NCI-H748 treated with DMSO at 0.1 percent for 48 hours (cell line): ENCODE data around the gene SOCS7.

Experiments used
- DNase-seq: peaks from one replicate; lab custom pipeline; 2025; lab: John Stamatoyannopoulos, UW

SOCS7 gene

DNA sequence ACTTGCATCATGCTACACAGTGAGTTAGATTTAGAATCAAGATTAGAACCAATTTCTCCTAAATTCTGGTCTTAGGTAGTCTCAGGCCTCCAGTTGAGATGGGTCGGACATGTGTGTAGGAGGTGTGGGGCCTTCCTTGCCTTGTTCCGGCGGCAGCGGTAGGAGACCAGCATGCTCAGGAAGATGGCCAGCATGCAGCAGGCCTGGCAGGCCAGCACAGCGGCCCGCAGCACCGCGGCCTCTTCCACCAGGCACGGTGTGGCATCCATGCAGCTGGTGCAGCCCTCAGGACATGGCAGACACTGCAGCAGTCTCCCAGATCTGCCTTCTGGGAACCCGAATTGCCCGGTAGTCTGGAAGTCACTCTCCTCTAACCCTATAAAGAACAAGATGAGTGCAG lies 14.8 kb upstream of the SOCS7 start:
- no peak for DNase-seq

DNA sequence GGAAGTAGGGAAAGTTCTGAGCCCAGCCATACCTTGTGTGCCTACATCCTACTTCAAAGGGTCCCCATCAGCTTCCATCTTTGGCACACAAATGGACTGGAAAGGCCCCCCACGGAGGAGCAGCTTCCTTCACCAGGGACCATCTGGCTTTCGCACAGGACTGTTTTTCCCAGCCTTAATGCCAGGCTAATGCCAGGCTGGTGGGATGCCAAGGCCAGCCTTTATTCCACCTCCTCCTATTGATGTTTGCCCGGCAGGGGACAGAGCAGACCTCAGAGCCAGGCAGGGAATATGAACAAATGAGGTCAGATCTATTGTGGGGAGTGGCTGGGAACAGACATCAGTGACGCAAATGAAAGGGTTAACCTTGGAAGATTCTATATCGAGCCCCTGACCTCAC lies 13.6 kb upstream of the SOCS7 start:
- DNase-seq, result no peak

- DNase-seq, result no peak
These were observed 13.1 kb upstream of the SOCS7 start for GRCh38 chr17:38338535-38338934.

GRCh38 chr17:38339891-38340290 lies 11.8 kb upstream of the SOCS7 start:
- DNase-seq, result no peak

DNA sequence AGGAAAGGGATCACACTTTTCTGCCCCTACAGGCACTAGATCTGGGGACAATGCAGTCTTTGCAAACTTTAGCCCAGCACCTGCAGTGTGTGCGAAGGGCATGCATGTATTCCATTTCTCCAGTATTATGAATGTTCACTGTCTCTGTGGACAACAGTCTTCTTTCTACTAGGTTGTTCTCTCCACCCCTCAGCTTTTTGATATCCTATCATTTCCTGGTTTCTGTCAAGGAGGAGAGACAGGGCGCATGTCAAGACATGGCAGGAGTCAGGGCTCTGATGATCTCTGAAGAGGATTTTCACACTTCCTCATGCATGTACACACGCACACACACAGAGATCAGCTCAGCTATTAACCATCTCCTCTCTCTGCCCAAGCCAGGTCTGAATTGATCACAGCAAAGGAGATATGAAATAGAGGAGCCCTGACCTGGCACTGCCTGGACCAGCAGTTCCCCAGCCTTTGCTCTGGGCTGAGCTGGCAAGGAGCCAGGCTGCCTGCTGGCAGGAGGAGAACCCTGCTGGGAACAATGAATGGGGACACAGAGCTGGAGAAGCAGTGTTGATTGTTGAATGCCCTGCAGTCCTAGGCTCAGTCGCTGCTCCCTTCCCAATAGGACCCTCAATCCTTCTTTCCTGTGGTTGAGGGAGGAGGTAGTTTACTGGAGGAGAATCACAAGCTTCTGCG lies 10.5 kb upstream of the SOCS7 start:
- DNase-seq, result peak; percentile 46

- no peak for DNase-seq
These were observed 8.6 kb upstream of the SOCS7 start for GRCh38 chr17:38342886-38343607.

DNA sequence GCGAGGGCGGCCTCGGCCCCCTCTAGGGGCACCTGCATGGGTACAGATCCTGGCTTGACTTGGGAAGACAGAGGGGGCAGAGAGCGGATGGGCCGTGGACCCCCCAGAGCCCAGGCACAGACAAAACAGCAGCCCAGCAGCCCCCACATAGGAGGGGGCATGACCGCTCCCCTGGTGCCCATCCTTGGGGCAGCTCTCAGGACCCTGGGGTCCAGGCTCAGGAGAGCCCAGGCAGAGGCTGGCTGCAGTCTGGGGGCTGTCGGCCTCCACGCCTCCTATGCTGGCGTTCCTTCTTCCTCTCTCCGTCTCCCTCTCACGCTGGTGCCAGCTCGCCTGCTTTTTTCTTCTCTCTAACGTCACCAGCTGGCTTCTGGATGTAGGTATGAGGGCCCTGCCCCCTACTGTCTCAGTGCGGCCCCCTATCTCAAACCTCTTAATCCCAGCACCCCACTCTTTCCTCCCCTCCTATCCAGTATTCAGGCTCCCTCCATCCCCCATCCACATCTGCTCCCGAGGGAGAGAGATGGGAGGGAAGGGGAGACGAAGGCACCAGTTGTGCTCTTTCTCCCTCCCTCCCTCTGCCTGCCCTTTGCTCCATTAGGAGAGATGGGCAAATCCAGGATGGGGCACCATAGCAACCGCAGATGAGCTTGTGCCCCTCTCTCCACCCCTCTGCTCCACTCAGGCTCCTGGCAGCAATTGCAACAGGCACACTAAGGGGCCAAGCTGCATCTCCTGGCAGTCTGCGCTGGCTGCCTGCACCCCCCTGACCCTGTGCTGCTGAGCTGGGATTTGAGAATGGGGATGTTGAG lies 7.8 kb upstream of the SOCS7 start, which contains the start of gene GPR179:
Gene GPR179, minus strand, starts transcription at position 349 of the 812 bp plus-strand sequence. Its CDS starts 167 bp downstream, at position 182.
- DNase-seq, result no peak

- DNase-seq, result no peak
These were observed 7.3 kb upstream of the SOCS7 start for GRCh38 chr17:38344420-38344745.

DNA sequence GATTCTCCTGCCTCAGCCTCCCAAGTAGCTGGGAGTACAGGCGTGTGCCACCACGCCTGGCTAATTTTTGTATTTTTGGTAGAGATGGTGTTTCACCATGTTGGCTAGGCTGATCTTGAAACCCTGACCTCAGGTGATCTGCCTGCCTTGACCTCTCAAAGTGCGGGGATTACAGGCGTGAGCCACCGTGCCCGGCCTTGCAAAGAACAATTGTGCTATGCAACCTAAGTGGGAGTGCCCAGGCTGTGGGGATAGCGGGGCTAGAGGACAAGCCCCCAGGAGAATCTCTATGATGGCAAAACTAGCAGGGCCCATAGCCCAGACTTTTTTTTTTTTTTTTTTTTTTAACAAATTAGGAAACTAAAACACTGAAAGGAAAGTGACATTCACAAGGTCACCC lies 5.9 kb upstream of the SOCS7 start:
- no peak for DNase-seq

DNA sequence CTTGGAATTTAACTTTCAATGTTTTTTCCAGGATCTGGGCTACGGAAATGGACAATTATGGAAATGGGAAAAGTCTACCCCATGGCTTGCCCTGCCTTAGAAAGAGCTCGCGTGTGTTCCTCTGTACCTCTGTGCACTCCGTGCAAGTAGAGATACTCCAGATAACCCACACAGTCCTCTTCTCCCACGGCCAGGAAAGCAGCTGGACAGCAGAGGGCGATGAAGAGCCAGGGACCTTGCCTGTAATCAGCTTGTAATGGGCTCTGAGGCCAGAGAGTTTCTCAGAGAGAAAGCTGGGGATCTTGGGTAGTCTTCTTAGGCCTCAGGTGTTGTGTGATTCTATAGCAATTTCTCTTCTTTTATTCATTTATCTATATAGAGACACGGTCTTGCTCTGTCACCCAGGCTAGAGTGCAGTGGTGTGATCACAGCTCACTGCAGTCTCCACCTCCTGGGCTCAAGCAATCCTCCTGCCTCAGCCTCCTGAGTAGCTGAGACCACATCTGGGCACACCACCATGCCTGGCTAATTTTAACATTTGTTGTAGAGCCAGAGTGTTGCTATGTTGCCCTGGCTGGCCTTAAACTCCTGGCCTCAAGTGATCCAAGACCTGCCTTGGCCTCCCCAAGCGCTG lies 2.4 kb upstream of the SOCS7 start:
- peak; percentile 66 for DNase-seq

DNA sequence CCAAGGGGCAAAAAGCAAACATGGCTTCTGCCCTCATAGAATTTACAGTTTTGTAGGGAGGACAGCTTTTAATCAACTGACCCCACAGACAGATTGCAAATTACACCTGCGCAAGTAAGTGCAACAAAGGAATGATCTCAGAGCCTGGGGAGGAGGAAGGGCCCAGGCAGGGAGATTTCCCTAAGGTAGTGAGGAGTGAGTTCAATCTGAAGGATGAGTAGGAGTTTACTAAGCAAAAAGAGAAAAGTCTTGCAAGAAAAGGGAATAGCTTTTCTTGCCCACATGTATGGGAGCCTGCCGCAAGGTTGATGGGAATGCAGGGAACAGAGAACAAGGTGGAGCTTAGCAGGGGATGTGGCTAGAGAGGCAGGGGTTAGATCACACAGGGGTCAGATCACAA lies 1.6 kb upstream of the SOCS7 start:
- DNase-seq, result no peak

- DNase-seq, result no peak
These were observed 821 bp downstream of the SOCS7 start for GRCh38 chr17:38352245-38353085.

DNA sequence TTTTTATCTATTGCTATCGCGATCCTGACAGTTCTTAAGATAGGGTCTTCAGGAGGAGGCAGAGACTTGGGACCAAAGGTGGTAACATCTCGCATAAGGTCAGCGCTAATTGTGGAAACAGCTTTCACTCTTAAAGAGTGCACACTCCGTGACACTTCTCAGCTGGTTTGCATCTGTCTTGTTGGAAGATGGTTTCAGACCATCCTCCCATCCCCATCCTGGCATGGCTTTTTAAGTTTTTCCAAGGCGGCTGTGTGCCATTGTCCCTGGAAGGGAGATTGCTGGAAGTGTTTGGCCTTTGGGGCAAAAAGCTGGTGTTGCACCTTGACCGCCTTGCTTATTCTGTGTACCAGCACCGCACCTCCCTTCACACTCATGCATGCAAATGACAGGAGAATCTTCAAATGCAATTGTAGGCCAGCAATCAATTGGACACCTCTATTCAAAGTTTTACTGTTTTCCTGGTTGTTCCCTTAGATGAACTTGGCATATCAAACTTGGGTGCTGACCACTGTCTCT lies 1.5 kb downstream of the SOCS7 start:
- DNase-seq, result no peak

- no peak for DNase-seq
These were observed 2.0 kb downstream of the SOCS7 start for GRCh38 chr17:38353668-38354067.

- no peak for DNase-seq
These were observed 2.8 kb downstream of the SOCS7 start for GRCh38 chr17:38354466-38354865.

DNA sequence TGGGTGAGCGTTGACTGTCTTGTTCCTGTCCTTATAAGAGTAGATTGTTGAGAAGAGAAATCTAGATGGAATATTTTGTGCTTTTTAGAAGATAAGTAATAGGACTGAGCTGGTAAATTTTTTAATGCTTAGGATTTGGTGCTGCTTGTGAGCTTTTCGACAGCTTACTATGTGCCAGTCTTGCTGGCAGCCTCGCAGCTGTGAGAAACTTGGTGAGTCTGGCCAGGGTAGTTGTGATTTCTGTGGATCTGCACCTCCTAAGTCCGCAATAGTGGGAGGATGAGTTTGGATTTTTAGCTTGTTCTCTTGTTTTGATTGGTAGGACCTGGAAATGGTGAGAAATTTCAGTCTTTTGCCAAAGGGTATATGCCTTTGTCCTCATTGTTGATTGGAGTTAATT lies 3.6 kb downstream of the SOCS7 start:
- DNase-seq, result no peak

- no peak for DNase-seq
These were observed 6.0 kb downstream of the SOCS7 start for GRCh38 chr17:38357486-38358123.

DNA sequence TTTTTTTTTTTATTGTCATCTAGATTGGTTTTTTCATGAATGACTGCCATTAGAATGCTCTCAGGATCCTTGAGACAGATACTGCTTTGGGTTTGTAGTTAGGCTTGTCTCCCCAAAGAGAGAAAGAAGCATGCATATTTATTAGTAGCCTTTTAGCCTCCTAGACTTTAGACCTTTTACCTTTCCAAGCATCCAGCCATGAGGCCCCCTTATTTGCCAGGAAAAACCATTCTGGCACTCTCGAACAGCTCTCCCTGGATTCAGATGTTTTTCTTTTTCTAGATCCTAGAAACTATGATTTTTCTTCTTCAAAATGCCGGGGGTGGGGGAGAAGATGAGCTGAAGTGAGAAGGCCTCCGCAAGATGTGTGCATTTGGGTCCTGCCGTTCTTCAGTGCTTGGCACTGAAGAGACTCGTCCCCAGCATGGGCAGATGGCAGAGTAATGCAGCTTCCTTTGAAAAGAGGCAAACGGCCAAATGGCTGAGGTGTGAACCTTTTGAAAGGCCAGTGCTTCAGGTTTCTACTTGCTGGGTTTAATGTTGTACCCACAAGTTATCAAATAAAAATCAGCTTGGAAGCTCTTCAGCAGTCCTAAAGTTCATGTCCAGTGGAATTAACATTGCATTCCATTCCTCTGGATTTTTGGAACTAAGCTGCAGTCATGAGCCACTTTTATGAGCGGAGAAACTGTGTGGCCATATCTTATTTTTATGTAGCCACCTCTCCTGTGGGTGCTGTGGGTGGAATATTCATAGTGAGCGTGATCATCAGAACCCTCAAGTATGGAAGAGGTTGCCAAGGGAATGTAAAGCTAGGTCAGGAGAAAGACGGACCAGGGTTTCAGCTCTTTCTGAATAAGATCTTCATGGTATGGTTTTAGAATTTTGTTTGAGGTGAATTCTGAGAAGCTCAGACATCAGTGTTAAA lies 7.2 kb downstream of the SOCS7 start:
- DNase-seq, result no peak

DNA sequence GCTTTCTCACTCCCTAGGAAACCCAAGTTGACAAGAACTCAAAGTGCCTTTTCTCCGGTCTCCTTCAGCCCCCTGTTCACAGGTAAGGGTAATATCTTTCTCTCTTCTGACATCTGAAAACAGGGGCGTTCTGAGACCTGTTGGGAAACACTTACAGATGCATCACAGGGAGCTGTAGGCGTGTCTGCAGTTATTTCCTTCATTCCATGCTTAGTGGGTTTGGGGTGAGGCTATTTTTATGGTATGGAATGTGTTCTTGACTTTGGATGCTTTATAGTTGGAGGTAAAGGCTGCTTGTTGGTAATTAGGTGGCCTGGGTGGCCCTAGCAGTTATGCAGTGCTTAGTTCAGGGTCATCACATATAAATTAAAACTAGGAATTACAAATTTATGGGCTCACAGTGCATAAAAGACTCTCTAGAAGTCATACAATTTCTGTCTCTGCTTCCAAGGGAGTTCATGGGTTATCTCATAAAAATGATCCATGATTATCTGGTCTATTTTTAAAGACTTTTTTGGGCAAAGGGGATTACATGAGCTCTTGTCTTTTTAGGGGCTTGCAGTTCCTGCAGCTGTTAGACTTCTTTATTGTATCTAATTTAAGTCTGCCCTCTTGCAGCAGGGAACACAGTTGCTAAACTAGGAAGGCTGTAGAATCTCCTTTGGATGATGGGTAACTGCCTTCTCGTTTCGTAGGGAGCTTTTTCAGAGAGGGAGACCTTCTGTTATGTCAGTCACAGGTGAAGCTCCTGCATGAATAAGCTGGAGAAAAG lies 10.2 kb downstream of the SOCS7 start:
- no peak for DNase-seq
